Measurements from ENCODE around the gene PRIMPOL.
A peak's percentile ranks its signal among the peaks of the same experiment; 100 is the strongest.
"Not testable (repeated sequence)": the region's sequence is repeated elsewhere in the genome, so short reads cannot be mapped to it uniquely, and the experiment has no call there.

Gene PRIMPOL

DNA sequence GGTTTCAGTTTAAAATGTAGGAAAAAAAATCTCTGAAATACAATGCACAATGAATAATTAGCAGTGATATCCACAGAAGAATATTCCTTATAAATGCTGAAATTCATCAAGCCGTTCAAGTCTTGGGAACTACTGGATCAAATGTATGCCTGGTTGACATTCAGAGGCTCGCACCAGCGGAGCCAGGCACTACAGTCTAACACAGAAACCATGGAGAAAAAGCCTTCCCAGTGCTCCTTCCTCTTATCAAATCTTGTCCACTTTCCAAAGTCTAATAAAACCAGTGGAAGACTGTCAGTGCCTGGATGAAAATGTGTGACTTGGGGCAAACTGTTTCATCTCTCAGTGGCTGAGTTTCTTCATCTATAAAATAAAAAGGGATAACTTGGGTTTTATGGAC, 48.4 kb downstream of the PRIMPOL start:
- intact Hi-C loops (cut with DNase I) = no loop called here
- no peak for DNase-seq

- intact Hi-C loops (cut with DNase I) = no loop called here
- DNase-seq = no peak
These were observed 50.4 kb downstream of the PRIMPOL start for GRCh38 chr4:184699941-184700340.

DNA sequence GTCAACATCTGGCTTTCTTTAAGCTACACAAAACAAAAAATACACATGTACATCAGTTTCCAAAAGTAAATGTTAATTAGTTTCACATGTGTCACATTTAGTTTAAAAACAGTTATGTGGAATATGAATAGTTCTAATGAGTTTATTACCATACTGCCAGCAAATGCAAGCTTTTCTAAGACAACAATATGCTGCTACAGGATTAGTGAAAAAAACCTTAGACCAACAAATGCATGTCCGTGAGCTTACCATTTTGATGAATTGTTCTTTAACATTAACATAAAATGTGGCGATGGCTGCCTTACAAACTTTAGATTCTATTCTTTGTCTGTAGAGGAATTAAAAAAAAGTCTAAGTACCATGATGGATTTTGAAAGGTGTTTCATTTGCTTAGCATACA, 52.6 kb downstream of the PRIMPOL start:
- DNase-seq = no peak
- intact Hi-C loops (cut with DNase I) = no loop called here

- intact Hi-C loops (cut with DNase I) = no loop called here
- no peak for DNase-seq
These were observed 56.2 kb downstream of the PRIMPOL start for GRCh38 chr4:184705692-184706091.

DNA sequence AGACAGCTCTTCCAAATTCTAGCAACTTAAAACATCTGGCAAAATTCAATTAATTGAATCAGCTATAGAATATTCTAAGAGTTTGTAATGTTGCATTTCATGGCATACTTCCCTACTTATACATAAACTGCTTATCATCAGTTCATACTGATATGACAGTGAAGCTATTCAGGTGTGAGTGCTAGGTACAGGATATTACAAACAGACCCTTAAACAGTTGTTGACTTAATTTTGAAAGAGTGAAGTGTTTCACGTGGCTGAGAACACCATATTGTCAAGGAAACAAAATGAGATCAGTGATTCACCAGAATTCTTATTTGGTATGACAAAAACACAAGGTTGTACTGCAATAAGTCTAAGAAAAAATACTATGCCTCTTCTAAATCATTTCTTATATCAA, 56.9 kb downstream of the PRIMPOL start:
- no peak for DNase-seq
- intact Hi-C loops (cut with DNase I) = no loop called here

- intact Hi-C loops (cut with DNase I) = no loop called here
- no peak for DNase-seq
These were observed 62.8 kb downstream of the PRIMPOL start for GRCh38 chr4:184712322-184712721.

DNA sequence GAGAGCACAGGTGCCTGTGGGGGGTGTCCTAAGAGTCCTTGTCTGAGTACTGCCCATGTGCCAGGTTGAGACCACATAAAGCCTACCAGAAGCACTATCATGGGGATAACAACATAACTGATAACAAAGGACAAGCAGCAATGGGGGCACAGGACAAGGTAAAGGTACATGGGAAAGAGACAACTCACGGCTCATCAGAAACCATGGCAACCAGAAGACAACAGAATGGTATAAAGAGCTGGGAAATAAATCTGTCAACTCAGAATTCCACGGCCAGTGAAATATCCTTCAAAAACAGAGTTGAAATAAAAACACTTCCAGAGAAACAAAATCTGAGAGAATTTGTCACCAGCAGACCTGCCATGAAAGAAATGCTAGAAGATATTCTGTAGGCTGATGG, 64.3 kb downstream of the PRIMPOL start:
- no peak for DNase-seq
- intact Hi-C loops (cut with DNase I) = no loop called here

- no peak for DNase-seq
- intact Hi-C loops (cut with DNase I) = no loop called here
These were observed 66.0 kb downstream of the PRIMPOL start for GRCh38 chr4:184715526-184715925.

GRCh38 chr4:184719407-184719806, 69.9 kb downstream of the PRIMPOL start:
- DNase-seq = no peak
- intact Hi-C loops (cut with DNase I) = no loop called here

DNA sequence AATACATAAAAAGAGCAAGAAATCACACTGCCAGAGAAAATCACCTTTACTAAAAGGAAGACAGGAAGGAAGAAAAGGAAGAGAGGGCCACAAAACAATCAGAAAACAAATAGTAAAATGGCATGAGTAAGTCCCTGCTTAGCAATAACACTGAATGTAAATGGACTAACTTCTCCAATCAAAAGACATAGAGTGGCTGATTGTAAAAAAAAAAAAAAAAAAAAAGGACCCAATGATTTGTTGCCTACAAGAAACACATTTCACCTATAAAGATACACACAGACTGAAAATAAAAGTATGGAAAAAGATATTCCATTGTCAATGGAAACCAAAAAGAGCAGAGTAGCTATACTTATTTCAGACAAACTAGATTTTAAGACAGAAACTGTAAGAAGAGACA, 71.7 kb downstream of the PRIMPOL start:
- no peak for DNase-seq
- intact Hi-C loops (cut with DNase I) = no loop called here

DNA sequence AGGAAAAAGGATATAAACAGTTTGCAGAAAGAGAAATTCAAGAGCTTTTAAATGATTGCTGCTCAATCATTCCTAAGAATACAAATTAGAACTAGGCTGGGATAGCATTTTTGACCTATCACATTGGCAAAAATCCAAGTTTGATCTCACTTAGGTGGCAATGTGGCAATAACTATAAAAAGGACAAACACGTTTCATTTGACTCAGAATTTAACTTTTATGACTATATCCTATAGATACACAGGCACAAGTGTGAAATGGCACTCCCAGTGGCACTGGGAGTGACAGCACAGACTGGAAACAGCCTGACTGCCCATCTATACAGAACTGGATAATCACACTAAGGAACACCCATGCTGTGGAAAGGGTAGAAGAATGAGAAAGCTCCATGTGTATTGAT, 73.3 kb downstream of the PRIMPOL start:
- intact Hi-C loops (cut with DNase I) = no loop called here
- DNase-seq = no peak

GRCh38 chr4:184727430-184727829, 77.9 kb downstream of the PRIMPOL start:
- no peak for DNase-seq
- intact Hi-C loops (cut with DNase I) = no loop called here

- intact Hi-C loops (cut with DNase I) = no loop called here
- no peak for DNase-seq
These were observed 79.3 kb downstream of the PRIMPOL start for GRCh38 chr4:184728858-184729257.

GRCh38 chr4:184729946-184730345, 80.4 kb downstream of the PRIMPOL start:
- intact Hi-C loops (cut with DNase I) = loop anchor here (5.0 kb wide), 1 partner anchor 193 kb away; no protein-coding TSS in a partner anchor
- no peak for DNase-seq

DNA sequence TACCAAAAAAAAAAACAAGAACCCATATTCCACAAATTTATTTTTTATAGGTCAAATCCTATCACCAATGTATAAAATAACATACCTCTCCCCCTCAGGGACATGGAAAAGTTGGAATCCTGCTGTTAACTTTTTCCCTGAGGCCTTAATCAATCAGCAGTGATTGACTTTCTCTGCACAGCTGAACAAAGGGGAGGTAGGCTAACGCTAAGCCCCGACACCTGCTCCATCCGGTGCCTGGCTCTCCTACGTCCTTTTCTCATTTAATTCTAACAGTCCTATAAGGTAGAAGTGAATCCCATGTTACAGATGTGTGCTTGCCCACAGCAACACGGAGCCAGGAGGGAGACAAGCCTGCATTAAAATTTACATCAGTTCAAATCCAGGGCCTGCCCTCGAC, 81.5 kb downstream of the PRIMPOL start:
- intact Hi-C loops (cut with DNase I) = loop anchor here (5.0 kb wide), 1 partner anchor 194 kb away; no protein-coding TSS in a partner anchor
- DNase-seq = no peak

DNA sequence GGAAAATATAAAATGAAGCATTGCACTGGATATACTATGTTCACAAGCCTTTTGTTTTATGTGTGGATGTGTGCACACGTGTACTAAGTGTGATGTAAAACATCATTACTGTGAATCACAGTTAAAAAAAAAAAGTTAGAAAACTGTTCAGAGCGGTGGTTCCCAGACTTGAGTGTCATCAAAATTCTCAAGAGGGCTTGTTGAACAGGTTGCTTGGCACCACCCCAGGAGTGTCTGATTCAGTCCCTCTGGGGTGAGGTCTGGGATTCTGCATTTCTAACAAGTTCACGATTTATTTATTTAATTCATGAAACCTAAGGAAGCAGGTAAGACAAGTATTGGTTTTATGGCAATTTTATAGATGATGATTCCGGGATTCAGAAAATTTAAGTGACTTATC, 82.6 kb downstream of the PRIMPOL start:
- no peak for DNase-seq
- intact Hi-C loops (cut with DNase I) = loop anchor here (5.0 kb wide), 1 partner anchor 195 kb away; no protein-coding TSS in a partner anchor

DNA sequence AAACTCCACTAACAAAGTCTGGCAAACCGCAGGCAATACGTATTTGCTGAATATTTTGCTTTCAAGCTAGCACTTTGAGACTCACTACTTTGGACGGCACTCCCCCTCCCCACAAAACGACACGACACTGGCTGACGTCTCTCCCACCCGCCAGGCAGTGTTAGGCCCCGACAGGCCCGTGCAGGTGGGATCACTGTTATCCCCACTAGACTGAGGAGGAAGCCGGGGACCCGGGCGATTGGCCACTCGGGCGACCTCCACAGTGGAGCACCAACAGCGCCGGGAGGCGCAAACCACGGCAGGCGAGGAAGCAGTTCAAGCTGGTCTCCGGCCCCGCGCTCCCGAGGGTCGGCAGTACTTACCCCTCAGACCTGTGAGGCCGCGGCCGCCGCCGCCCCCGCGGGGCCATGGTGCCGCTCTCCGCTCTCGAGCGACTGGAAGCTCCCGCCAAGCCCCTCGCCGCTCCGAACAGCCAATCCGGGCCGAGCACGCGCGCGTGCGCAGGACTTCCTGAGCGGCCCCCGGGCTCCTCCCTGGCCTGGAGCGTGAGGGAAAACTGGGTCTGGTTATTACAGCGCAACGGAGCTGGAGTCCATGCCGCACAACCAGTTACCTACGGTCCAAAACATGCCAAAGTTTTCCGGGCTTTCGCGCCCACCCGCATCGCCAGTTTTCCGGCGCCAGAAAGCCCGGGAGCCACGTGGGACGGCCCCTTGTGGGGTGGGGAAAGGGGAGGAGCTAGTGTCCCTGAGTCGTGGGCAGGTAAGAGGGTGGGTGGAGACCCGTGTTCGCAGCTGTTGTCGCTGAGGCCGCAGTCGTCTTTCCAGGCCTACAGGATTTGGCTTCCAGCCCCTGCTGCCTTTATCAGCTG, 84.4 kb downstream of the PRIMPOL start, which contains the start of gene CENPU:
TSS of gene CENPU (minus strand) at position 443 of the 871 bp plus-strand sequence. CDS start at position 409, 34 bp downstream.
- DNase-seq = peak; percentile 91 to 99 (median 96)
- intact Hi-C loops (cut with DNase I) = loop anchor here (1.0 to 5.0 kb wide), 3 partner anchors 83 to 197 kb away; no protein-coding TSS in a partner anchor

DNA sequence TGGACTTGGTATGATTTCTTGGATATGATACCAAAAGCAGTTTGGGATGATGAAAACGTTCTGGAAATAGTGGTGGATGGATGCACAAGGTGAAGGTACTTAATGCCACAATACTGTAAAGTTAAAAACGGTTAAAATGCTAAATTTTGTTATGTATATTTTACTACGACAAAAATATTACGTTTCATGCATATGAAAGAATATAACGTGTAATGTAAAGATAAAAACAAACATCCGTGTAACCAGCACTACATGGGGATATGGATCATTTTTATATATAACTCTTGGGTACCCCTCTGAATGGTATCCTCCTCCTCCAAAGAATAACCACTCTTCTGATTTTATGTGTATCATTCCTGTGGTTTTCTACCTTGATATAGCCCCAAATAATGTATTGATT, 85.2 kb downstream of the PRIMPOL start:
- intact Hi-C loops (cut with DNase I) = loop anchor here (1.0 to 5.0 kb wide), 3 partner anchors 84 to 197 kb away; no protein-coding TSS in a partner anchor
- DNase-seq = no peak

DNA sequence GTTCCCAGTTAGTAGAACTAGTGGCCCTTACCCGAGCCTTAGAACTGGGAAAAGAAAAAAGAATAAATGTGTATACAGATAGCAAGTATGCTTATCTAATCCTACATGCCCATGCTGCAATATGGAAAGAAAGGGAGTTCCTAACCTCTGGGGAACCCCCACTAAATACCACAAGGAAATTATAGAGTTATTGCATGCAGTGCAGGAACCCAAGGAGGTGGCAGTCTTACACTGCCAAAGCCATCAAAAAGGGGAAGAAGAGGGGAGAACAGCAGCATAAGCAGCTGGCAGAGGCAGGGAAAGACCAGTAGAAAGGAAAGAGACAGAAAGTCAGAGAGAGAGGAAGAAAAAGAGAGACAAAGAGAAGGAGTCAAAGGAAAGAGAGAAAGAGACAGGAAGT, 90.0 kb downstream of the PRIMPOL start:
- DNase-seq; intact Hi-C loops (cut with DNase I): not testable (repeated sequence)

- peak in 1 of 10 donors; percentile 79 for DNase-seq
- intact Hi-C loops (cut with DNase I) = loop anchor here (10.0 kb wide), 2 partner anchors 264 to 354 kb away; no protein-coding TSS in a partner anchor
These were observed 91.4 kb downstream of the PRIMPOL start for GRCh38 chr4:184740980-184741391.

GRCh38 chr4:184741651-184742050, 92.1 kb downstream of the PRIMPOL start:
- intact Hi-C loops (cut with DNase I) = loop anchor here (10.0 kb wide), 2 partner anchors 263 to 353 kb away; no protein-coding TSS in a partner anchor
- not testable (repeated sequence) for DNase-seq

- no peak for DNase-seq
- intact Hi-C loops (cut with DNase I) = loop anchor here (10.0 kb wide), 2 partner anchors 261 to 351 kb away; no protein-coding TSS in a partner anchor
These were observed 94.1 kb downstream of the PRIMPOL start for GRCh38 chr4:184743650-184744049.
